HG02884 (cell line): ENCODE data around the gene SETBP1.

Experiments
- ATAC-seq: cut with Tn5 transposase; IDR thresholded peaks from one replicate; pipeline ENCODE4 v1.9.1; 2021; ENCODE audit warnings: mild to moderate bottlenecking, moderate library complexity; ENCODE audit not compliant: unreplicated experiment

Gene SETBP1

DNA sequence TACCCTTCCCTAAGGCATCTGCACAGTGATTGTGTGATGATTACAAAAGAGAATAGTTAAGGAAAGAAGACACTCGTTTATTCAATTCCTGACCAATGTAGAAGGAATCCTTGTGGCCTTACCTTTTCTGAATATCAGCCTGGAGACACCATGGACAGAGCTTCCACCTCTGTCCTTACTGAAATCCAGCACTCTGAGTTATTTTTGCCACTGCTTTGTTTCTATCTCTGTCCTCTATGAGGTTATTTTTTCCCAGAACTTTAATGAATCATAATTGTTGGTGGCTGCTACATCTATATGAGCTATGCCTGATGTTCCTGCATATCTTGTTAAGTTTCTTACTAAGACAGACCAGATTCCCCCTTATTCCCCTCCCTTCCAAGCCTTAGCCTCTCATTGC lies 275.1 kb downstream of the SETBP1 start:
- ATAC-seq: no peak

- ATAC-seq: no peak
Observed at GRCh38 chr18:44957025-44957424, 276.3 kb downstream of the SETBP1 start.

- no peak for ATAC-seq
Observed at GRCh38 chr18:44957461-44957860, 276.8 kb downstream of the SETBP1 start.

- ATAC-seq: no peak
Observed at GRCh38 chr18:44958040-44958439, 277.4 kb downstream of the SETBP1 start.

GRCh38 chr18:44958455-44958854 lies 277.8 kb downstream of the SETBP1 start:
- no peak for ATAC-seq

GRCh38 chr18:44959013-44959412 lies 278.3 kb downstream of the SETBP1 start:
- ATAC-seq: no peak

- ATAC-seq: no peak
Observed at GRCh38 chr18:44960580-44960979, 279.9 kb downstream of the SETBP1 start.

GRCh38 chr18:44961288-44961995 lies 280.8 kb downstream of the SETBP1 start:
- no peak for ATAC-seq

DNA sequence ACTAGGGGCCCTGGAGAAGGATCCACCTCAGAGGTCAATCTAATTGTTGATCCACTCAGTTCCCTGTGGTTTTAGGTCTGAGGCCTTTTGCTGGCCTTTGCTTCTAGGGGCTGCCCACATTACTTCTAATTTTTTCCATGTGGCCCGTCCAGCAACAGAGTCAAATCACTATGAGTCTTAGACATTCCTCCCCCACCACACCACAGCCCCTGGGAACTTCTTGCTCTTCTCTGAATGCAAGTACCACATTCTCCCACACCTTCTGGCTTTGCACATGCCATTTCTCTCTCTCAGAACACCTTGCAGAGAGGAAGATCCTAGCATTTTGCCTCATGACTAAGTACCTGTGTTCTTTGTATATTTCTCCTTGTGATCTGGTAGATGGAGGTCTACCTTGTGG lies 286.9 kb downstream of the SETBP1 start:
- ATAC-seq: no peak

- no peak for ATAC-seq
Observed at GRCh38 chr18:44968336-44968735, 287.6 kb downstream of the SETBP1 start.

- ATAC-seq: no peak
Observed at GRCh38 chr18:44969214-44969795, 288.6 kb downstream of the SETBP1 start.

GRCh38 chr18:44973282-44973681 lies 292.6 kb downstream of the SETBP1 start:
- no peak for ATAC-seq

- no peak for ATAC-seq
Observed at GRCh38 chr18:44974174-44974573, 293.5 kb downstream of the SETBP1 start.

DNA sequence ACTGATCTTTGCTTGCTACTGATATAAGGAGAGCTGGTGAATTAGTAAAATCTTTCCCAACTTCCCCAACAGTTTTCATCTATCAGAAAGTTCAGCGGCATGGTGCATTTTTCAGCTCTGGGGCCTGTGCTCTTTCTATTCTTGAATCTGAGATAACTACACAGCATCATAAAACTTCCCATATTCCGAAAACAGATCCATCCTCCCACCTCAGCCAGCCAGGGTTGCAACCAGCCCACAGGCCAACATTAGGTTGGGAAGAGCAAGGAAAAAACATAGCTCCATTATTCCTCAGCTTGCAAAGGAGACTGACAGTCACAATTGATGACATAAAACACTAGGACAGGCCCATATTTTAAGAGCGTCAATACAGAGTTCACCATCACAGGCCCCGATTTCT lies 297.2 kb downstream of the SETBP1 start:
- ATAC-seq: no peak

DNA sequence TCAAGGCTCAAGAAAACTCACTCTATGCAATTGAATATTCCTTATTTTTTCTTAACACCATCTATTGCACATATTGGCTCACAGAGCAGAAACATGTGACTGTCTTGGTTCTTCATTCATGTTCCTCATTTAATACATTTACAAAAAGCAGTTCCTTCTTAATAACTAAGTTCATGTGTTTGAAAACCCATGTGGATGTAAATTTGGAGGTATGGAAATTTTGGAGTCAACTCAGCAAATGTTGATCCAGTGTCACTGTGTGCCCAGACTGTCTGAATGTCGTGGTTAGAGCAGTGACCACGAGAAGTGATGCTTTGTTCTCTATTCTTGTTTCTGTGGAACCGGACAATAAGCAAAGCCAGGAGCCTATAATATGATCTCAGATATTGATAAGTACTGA lies 299.1 kb downstream of the SETBP1 start:
- no peak for ATAC-seq

DNA sequence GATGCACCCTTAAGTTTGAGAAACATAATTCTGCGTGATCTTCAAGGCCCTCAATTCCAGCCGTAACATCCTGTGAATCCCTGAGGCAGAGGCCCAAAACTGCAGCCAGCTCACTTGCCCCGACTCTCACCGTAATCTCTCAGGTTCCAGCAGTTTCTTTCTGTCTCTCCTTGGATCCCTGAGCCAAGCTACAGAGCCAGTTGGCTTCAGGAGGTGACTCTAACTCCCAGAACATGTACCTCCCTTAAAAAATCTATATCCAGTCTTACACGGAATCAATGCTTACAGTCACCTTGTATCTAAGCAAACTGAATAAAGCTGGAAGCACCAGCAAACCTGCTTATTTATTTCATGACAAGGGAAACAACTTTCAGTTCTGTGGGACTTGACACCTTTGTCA lies 300.4 kb downstream of the SETBP1 start:
- no peak for ATAC-seq

GRCh38 chr18:44986933-44987332 lies 306.2 kb downstream of the SETBP1 start:
- ATAC-seq: no peak

- no peak for ATAC-seq
Observed at GRCh38 chr18:44987371-44987770, 306.7 kb downstream of the SETBP1 start.

- no peak for ATAC-seq
Observed at GRCh38 chr18:44988821-44989587, 308.3 kb downstream of the SETBP1 start.

- ATAC-seq: peak; percentile 94
Observed at GRCh38 chr18:44996261-44996660, 315.6 kb downstream of the SETBP1 start.

GRCh38 chr18:44997174-44997573 lies 316.5 kb downstream of the SETBP1 start:
- ATAC-seq: no peak

- no peak for ATAC-seq
Observed at GRCh38 chr18:44998360-44998759, 317.7 kb downstream of the SETBP1 start.
